GM19043 (cell line): ENCODE data around the gene CLDN6.

Source experiments
- ATAC-seq: cut with Tn5 transposase; IDR thresholded peaks from one replicate; pipeline ENCODE4 v1.9.1; 2021; ENCODE audit warnings: low read depth; ENCODE audit not compliant: unreplicated experiment

The CLDN6 gene

DNA sequence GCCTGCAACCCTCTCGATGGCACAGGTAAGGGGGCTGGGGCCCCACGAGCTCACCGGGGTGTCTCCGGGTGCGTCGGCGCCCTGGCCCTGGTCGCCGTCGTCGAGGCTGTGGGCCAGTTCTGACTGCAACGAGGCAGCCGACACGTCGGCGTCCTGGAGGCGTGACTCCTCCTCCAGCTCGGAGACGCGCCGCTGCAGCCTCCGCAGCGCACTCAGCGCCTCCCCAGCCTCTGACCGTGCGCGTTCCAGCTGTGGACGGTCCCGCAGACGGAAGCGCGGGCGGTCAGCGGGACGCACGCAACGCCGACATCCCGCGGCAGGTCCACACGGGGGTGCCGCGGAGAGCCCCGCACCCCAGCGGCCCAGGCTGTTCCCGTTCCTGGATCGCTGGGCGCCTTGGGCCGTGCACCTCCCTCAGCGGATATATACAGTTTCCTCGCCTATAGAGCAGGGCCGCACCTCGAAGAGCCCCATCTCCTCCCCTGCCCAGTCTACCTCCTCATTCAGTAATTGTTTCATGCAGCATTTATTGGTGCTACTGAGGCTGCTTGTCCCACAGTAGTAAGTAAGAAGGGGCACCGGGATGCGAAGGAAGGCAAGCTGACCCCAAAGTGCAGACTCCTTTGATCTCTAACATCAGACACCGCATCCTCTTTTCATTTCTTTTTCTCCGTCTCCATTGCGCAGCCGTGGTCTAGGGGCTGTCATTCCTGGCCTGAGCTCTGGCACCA, 11.7 kb upstream of the CLDN6 start:
- no peak for ATAC-seq

DNA sequence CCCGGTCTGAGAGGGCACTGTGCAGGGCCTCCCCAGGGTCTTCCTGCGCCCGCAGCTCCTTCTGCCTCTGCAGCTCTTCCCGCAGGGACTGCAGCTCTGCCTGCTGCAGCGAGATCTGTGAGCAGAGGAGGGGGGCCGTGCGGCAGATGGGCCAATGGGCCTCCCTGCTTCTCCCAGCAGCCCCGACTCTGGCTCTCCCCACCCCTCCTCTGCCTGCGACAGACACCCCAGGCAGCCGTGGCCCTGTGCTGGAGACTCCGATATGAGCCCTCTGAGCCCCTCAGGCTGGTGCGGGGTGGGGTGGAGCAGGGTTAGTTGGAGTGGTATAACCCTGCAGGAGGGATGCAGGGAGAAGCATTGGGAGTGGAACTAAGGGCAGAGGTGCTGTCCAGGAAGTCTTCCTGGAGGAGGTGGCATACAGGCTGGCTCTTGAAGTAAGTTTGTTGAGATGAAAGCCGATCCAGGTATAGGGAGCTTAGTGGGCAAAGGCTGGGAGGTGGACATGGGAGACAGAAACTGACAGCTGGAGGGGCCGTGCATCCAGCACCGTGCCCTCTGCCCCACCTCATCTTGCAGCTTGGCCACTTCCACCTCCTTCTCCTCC, 10.8 kb upstream of the CLDN6 start:
- no peak for ATAC-seq

DNA sequence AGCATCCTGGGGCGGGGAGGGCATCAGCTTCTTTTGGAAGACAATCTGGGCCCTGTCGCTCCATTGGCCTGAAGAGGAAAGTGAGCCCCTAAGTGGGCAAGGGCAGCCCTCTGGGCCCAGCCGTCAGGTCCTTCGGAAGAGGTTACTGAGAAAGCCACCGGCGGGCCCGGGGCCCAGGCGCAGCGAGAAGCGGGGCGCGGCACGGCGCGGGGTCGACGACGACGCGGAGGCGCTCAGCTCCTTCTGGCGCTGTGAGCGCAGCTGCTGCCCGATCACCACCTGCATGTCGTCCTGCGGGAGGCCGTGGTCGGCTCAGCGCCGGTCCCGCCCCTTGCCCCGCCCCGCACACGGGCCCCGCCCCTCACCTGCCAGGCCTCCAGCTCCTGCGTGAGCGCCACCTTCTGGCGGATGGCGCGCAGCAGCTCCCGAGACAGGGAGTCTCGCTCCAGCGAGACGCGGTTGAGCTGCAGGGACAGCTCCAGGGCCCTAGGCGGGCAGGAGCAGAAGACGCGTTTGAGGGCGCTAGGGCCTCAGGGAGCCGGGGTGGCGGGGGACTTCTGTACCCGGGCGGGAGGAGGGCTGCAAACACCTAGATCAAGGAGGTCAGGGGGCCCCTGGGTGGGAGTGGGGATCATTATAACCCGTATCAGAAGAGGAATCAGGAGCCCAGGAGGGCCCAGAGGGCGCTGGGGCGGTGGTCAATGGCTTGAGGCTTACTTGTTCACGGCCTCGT, 10.2 kb upstream of the CLDN6 start:
- ATAC-seq: no peak

DNA sequence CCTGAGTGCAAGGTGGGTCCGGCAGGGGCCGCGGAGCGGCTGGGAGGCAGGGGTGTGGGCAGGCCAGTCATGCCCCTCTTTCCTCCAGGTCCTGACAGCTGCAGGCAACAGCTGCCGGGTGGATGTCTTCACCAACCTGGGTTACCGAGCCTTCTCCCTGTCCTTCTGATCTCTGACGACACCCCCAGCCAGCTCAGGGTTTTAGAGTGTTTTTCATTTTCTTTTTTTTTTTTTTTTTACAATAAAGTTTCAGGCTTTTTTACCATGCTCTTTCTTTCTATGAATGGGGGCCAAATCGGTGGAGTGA, 9.5 kb upstream of the CLDN6 start:
- no peak for ATAC-seq

DNA sequence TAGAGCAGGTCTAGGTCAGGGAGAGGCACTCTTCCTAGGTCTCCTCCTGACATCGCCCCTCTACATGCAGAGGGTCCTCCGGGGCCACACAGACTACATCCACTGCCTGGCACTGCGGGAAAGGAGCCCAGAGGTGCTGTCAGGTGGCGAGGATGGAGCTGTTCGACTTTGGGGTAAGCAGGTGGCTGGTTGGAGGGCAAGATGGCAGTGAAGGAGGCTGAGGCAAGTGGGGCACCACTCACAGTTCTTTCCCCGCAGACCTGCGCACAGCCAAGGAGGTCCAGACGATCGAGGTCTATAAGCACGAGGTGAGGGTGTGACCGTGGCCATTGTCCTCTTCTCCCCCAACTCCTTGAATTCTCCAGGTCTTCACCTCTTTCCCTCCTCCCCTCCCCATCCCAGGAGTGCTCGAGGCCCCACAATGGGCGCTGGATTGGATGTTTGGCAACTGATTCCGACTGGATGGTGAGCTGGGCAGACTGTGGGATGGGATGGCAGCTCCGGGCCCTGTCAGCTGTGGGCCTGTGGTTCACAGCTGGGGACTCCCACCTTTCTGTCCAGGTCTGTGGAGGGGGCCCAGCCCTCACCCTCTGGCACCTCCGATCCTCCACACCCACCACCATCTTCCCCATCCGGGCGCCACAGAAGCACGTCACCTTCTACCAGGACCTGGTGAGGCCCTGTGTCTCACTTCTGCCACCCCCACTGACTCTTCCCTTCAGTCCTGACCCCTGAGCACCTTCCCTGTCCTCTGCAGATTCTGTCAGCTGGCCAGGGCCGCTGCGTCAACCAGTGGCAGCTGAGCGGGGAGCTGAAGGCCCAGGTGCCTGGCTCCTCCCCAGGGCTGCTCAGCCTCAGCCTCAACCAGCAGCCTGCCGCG, 8.9 kb upstream of the CLDN6 start:
- no peak for ATAC-seq

DNA sequence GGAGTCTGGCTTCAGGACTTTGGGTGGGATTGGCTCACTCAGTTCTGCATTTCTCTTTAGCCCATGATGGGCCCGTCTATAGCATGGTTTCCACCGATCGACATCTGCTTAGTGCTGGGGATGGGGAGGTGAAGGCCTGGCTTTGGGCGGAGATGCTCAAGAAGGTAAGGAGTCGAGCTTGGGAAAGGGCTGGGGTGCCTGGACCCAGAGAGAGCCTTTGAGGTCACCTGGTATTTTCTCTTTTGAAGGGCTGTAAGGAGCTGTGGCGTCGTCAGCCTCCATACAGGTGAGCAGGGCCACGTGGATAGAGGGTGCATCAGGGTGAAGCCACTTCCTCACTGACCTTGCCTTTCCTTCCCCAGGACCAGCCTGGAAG, 8.0 kb upstream of the CLDN6 start:
- ATAC-seq: no peak

DNA sequence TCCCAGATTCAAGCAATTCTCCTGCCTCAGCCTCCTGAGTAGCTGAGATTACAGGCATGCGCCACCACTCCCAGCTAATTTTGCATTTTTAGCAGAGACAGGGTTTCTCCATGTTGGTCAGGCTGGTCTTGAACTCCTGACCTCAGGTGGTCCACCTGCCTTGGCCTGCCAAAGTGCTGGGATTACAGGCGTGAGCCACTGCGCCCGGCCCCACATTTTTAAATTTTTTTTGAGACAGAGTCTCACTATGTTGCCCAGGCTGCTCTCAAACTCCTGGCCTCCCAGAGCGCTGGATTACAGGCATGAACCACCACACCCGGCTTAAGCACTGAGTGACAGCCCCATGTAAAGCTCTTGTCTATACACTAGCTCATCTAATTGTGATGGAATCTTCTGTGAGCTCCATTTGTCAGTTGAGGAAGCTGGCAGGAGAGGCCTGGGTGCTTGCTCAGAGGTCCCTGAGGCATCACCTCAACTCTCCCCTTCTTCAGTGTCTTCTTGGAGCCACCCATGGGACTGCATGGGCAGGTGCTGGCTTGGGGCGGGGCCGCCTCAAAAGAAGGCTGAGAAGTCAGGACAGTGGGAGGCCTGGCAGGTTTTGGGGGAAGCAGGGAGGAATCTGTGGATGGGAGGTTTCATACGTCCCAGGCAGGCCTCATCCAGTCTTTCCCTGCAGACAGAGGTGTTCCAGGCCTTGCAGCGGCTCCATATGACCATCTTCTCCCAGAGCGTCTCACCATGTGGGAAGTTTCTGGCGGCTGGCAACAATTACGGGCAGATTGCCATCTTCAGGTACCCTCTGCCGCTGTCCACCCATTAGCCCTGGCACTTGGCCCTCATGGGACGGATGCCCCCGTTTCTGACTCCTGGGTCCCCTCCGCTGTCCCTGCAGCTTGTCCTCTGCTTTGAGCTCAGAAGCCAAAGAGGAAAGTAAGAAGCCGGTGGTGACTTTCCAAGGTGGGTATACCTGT, 7.3 kb upstream of the CLDN6 start:
- ATAC-seq: no peak

DNA sequence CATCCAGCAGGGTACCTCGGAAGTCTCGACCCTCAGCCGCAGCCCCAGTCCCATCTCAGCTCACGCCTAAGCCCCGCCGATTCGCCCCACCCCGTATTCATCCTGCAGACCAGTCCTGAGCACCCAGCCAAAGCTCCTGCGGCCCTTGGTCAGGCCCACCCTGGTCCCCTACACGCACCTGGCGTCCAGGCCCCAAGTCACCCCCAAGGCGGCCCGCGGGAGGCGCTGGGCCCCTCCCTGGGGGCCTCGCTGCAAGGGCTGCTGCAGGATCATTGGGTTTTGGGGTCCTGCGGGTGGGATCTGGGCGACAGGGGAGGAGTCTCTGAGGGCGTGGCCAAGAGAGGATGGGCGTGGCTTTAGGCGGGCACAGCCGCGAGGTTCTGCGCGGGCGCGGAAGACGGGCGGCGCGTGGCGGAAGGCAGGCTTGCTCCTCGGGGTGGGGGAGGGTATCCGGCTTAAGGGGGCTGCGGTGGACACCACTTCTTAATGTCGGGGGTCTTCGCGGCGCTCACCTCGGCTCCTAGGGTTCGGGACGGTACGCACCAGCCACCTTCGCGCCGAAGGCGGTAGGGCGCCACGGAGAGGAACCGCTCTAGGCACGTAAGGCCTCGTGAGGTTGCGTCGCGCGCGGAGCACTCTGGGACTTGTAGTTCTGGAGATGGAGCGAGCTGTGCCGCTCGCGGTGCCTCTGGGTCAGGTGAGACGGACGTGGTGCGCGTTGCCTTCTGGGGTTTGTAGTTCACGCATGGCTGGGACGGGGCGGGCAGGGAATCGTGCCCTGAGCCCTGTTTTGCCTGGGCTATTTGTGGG, 5.9 kb upstream of the CLDN6 start, which contains the start of the genes HCFC1R1 and THOC6:
TSS of gene HCFC1R1 (minus strand) at position 274 of the 810 bp plus-strand sequence. CDS start at position 273, 1 bp downstream.
TSS of gene THOC6 (plus strand) at position 367 of the 810 bp plus-strand sequence. CDS start at position 659, 292 bp downstream.
- peak; percentile 76 for ATAC-seq

DNA sequence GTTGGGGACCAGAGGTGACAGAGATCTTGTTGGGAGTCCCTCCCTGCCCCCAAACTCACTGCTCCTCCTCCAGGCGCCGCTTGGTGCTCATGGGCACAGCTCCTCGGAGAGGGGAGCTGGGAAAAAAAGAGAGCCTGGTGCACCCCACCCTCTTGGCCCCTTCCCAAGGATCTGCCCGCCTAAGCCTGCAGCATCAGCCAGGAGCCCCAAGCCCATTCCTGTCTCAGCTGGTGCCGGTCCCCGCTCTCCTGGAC, 5.4 kb upstream of the CLDN6 start:
- ATAC-seq: no peak

DNA sequence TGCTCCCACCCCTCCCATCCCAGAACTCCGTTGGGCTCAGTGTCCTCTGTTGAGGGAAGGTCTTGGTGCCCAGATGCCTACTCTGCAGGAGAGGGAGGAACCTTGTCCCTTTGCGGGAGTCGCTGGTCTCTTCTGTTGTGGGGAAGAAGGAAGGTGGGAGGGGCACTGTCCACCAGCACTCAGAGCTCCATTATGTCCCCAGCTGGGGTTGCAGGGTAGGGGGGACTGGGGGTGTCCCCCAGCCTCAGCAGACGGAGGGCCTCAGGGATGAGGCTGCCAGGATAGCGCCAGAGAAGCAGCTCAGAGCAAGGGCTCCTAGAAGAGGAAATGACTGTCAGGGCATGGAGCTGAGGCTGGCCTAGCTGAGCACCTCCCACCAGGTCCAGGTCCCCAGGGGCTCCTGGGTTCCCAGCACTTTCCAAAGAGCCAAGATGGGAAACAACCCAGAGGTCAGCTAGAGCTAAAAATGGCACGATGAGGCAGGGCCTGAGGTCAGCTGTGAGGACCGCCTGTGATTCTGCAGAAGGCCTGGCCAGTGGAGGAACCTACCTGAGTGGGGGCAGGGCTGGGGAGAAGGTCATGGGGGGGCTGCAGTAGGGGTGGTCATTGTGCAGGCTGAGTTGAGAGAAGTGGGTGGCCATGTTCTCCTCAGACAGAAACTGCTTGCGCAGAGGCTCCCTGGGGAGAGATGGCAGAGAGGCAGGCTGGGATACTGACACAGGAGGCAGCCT, 4.9 kb upstream of the CLDN6 start:
- no peak for ATAC-seq

DNA sequence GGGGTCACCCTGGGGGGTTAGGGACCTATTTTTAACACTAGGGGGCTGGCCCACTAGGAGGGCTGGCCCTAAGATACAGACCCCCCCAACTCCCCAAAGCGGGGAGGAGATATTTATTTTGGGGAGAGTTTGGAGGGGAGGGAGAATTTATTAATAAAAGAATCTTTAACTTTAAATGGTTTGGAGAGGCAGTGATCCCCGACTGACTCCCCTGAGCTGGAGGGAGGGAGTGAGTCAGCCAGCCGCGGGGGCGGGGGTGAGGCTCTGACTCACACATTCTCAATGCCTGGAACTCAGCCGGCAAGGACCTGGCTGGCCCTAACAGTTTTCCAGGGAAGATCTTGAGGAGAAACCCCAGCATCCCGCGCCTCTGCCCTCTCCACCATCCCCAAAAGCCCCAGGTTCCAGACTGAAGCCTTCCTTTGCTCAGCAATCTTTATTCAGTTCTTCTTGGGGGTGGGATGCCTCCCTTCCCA, 4.3 kb upstream of the CLDN6 start:
- ATAC-seq: no peak

DNA sequence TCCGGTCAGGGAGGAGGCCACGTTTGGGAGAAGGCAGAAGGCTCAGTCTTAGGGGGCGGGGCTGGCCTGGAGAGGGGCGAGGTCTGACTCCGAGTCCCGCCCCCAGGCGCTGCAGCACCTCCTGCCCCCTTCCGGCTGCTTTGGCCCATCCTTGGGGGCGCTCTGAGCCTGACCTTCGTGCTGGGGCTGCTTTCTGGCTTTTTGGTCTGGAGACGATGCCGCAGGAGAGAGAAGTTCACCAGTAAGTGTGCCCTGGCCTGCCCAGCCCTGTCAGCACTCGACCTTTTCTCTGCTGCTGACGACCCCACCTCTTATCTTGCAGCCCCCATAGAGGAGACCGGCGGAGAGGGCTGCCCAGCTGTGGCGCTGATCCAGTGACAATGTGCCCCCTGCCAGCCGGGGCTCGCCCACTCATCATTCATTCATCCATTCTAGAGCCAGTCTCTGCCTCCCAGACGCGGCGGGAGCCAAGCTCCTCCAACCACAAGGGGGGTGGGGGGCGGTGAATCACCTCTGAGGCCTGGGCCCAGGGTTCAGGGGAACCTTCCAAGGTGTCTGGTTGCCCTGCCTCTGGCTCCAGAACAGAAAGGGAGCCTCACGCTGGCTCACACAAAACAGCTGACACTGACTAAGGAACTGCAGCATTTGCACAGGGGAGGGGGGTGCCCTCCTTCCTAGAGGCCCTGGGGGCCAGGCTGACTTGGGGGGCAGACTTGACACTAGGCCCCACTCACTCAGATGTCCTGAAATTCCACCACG, 3.6 kb upstream of the CLDN6 start:
- no peak for ATAC-seq

DNA sequence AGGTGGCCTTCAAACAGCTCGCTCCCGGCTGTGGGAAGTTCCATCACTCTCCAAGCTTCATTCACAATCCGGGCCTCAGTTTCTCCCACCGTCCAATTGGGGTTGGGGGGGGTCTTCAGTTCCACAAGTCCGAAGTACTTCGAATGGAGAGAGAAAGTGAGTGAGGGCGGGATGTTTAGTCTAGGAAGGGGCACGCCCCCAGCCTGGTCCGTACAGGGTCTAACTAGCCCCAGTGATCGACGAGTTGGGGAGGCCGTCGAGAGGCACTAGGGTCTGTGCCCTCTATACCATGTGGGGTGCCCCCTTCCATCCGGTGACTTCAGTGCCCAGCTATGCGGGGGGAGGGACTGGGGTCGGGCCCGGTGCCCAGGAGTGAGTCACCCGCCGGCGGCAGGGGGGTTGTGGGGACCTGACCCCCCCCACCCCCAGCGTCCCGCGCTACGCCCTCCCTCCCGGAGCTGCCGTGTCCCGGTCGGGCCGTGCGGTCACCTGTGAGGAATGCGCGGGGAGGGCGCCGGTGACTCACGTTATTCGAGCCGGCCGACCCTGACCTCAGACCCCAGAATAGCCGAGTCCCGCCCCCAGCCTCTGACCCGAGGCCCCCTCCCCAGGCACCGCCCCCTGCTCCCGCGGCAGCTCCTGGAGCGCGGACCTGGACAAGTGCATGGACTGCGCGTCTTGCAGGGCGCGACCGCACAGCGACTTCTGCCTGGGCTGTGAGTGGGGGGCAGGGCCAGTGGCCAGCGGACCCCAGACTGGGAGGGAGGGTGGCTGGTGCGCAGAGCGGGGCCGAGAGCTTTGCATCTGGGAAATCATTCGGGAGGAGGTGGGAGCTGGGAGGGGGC, 2.8 kb upstream of the CLDN6 start:
- no peak for ATAC-seq

DNA sequence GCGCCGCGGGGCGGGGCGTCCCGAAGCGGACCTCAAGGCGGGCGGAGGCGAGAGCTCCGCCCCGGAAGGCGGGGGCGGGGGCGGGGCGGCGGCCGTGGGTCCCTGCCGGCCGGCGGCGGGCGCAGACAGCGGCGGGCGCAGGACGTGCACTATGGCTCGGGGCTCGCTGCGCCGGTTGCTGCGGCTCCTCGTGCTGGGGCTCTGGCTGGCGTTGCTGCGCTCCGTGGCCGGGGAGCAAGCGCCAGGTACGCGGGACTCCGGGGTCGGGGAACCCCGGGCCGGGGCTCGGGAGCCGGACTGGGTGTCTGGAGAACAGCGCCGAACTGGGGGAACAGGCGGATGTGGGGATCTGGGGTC, 2.2 kb upstream of the CLDN6 start, which contains the start of gene TNFRSF12A:
TSS of gene TNFRSF12A (plus strand) at position 122 of the 357 bp plus-strand sequence. CDS start at position 152, 30 bp downstream.
- ATAC-seq: no peak

DNA sequence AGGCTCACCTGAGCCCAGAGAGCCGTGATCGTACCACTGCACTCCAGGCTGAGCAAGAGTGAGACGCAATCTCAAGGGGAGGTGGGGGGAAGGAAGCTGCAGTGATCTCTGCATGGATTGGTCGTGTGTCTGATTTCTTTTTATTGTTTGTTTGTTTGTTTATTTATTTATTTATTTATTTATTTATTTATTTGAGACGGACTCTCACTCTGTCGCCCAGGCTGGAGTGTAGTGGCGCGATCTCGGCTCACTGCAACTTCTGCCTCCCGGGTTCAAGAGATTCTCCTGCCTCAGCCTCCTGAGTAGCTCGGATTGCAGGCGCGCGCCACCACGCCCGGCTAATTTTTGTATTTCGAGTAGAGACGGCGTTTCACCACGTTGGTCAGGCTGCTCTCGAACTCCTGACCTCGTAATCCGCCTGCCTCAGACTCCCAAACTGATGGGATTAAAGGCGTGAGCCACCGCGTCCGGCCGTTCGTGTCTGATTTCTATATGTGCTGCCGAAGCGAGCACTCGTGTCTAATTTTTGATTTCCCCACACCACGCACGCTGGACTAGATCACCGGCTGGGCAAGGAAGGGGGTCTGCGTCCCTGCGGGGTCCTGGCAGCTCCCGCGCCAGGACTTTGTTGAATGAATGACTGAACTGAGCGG, 1.7 kb upstream of the CLDN6 start:
- ATAC-seq: no peak

DNA sequence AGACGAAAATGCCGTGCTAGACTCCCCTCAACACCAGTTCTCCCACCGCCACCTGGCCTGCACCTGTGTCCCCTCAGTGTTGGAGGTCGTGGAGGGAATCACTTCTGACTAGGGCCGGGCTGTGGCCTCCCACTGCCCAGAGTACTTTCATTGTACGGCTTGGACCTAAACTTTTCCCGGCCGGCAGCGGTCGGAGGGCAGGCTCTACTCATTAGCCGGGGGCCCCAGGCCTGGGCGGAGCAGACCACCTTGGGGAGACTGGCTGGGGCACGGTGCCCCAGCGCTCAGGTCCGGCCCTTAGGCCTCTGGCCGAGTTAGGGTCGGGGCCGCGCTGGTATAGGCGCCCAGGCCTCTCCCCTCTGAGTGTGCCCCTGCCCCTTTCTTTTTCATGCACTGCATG, 639 bp downstream of the CLDN6 start:
- ATAC-seq: no peak
